Measurements from ENCODE around the gene JOSD1. TPM values are rescaled to one million over a fixed set of nuclear protein-coding genes. Genes with fewer than 3 reads are reported as not detected.

JOSD1 gene
- total and polyA plus RNA-seq, 2 donors (not counting 3 experiments of a cell fraction or from before 2014, with no cell fraction given) = 61.7 to 73.1 TPM

- Histone ChIP-seq H3K36me3 (ENCODE audit: control insufficient read depth in 2 of 2, extremely low read depth in 1 of 2, insufficient read depth in 2 of 2, low read length in 2 of 2) (peaks cover 3 to 11% of the 10 kb centered on the region in 2 experiments), H3K9ac (replicated peaks; ENCODE audit: extremely low read depth, insufficient read depth, low read length) (no peak overlapping the region), H4K20me1 (replicated peaks; ENCODE audit: control insufficient read depth, extremely low read depth, insufficient read depth, low read length) (no peaks in the 10 kb centered on the region), H3K4me1 (ENCODE audit: control insufficient read depth, extremely low read depth, insufficient read depth, low read length) (peaks cover 10% of the 10 kb centered on the region), H3K79me2 (ENCODE audit: control insufficient read depth, insufficient read depth, low read length) (peaks cover 34% of the 10 kb centered on the region), H3K4me3 (replicated peaks in 1 of 3; ENCODE audit: insufficient read depth in 1 of 3, low read depth in 1 of 3, low read length in 3 of 3) (no peak overlapping the region), H3K9me1 (replicated peaks; ENCODE audit: control insufficient read depth, extremely low read depth, insufficient read depth, low read length) (no peaks in the 10 kb centered on the region), H3K27me3 (ENCODE audit: control insufficient read depth in 2 of 2, insufficient read depth in 2 of 2, low read length in 2 of 2) (no peaks in the 10 kb centered on the region), H2AFZ (ENCODE audit: low read depth, low read length) (no peak overlapping the region), H3K27ac (ENCODE audit: insufficient read depth, low read depth, low read length) (no peak overlapping the region), H3K4me2 (ENCODE audit: insufficient read depth, low read length) (no peak overlapping the region), H3K9me3 (replicated peaks; ENCODE audit: control insufficient read depth, insufficient read depth, low read length) (no peaks in the 10 kb centered on the region)
- no peak for DNase-seq (ENCODE audit: low read depth, low spot score)
- no peak for TF ChIP-seq MYC (IDR thresholded peaks at IDR 0.05; ENCODE audit: low read depth, low read length)
- no peak for TF ChIP-seq POLR2A (IDR thresholded peaks at IDR 0.05; ENCODE audit: low read depth, low read length)
- no peak for TF ChIP-seq FOS (IDR thresholded peaks at IDR 0.05; ENCODE audit: borderline replicate concordance, insufficient read depth, low read length)
- no peak for TF ChIP-seq MAX (IDR thresholded peaks at IDR 0.05; ENCODE audit: insufficient read depth, insufficient read length)
- no peak for TF ChIP-seq EZH2 (IDR thresholded peaks at IDR 0.05; ENCODE audit: borderline replicate concordance, low read depth, low read length, severe bottlenecking)
- TF ChIP-seq CTCF (IDR thresholded peaks at IDR 0.05; ENCODE audit: extremely low read depth in 1 of 2, insufficient read depth in 1 of 2, low read depth in 1 of 2, low read length in 2 of 2) = no peak
- TF ChIP-seq JUN (IDR thresholded peaks at IDR 0.05; ENCODE audit: borderline replicate concordance, insufficient read depth, insufficient read length, low read depth) = no peak
- TF ChIP-seq POLR2AphosphoS5 (IDR thresholded peaks at IDR 0.05; ENCODE audit: insufficient read depth, low read depth, low read length) = no peak
- TF ChIP-seq GATA2 (IDR thresholded peaks at IDR 0.05; ENCODE audit: insufficient read depth, insufficient read length, low read depth, low read length) = no peak
- BruUV-seq (replicated peaks) = no TSS peak
- CTCF ChIA-PET = interaction anchor here (1.4 to 2.0 kb wide), 2 partner anchors 10 to 14 kb away, joined by 4 to 11 read pairs; no protein-coding TSS in a partner anchor
- intact Hi-C loops (cut with micrococcal nuclease) (no loop called here), dilution Hi-C loops (cut with MboI; ENCODE audit: extremely low pct_ligation_motif_present, low sequenced_read_pairs) (no loop called here)
- no peak for FAIRE-seq
- POLR2A ChIA-PET = no interaction called here
Measured at GRCh38 chr22:38717244-38717643, 16.5 kb upstream of the JOSD1 start.
